IMR-90 (cell line): ENCODE measurements around the gene ACTL6B.

Experiments used
- BHLHE40 ChIP-seq: fragments of 150-350 bp; IDR thresholded peaks from 2 replicates; pipeline ENCODE4 v1.6.1; 2016; ENCODE audit warnings: mild to moderate bottlenecking, low read depth, low read length
- MAFK ChIP-seq: IDR thresholded peaks from 2 replicates; pipeline ENCODE4 v1.6.1; 2012; ENCODE audit warnings: low read depth, low read length, improper control_type of control experiment
- POLR2A ChIP-seq: IDR thresholded peaks from 2 replicates; pipeline ENCODE4 v1.6.1; 2012; ENCODE audit warnings: mild to moderate bottlenecking, low read depth, low read length
- SMC3 ChIP-seq: fragments of 150-350 bp; IDR thresholded peaks from 2 replicates; pipeline ENCODE4 v1.6.1; 2016; ENCODE audit warnings: low read depth, mild to moderate bottlenecking, antibody characterized with exemption, low read length, moderate library complexity
- TF ChIP-seq, protein P1 (sequence below): conservative IDR thresholded peaks from 2 replicates; pipeline ENCODE4 v1.5.1; 2012; ENCODE audit warnings: mild to moderate bottlenecking, low read depth, low read length, improper control_type of control experiment
- TF ChIP-seq, protein P2 (sequence below): fragments of 150-350 bp; IDR thresholded peaks from 2 replicates; pipeline ENCODE4 v1.6.1; 2016; ENCODE audit warnings: low read depth, mild to moderate bottlenecking, low read length, moderate library complexity, borderline replicate concordance
- TF ChIP-seq, protein P3 (sequence below): fragments of 150-350 bp; IDR thresholded peaks from 2 replicates; pipeline ENCODE4 v1.6.1; 2017; ENCODE audit warnings: mild to moderate bottlenecking, antibody characterized with exemption, low read length, low read depth

DNA sequence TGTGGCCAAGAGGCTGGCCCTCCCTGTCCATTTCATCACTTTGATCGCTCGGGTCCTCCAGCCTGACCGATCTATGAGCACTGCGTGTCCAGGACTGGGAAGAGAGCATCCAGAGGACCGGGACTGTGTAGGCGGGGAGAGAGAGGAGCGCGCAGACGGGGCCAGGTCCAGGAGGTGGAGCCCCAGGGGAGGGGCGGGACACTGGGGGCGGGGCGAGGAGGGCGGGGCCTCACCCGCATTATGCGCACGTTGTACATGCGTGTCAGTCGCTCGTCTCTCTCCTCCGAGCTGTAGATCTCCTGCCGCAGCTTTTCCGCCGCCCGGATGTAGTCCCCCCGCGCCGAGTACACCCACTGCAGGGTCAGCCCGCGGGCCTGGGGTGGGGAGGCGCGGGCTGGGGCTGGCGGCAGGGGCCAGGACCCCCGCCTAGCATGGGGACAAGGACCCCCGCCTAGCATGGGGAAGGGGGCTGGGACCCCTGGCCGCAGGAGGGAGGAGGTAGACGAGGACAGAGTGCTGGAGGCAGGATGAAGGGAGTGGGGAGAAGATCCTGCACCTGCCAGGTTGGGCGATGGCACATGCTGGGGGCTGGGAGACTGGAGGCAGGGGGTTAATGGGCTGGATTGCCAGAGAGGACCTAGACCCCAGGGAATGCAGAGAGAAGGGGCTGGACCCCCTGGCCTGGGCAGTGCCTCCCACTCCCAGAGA, 29.6 kb downstream of the ACTL6B start:
- TF ChIP-seq, protein P1, sequence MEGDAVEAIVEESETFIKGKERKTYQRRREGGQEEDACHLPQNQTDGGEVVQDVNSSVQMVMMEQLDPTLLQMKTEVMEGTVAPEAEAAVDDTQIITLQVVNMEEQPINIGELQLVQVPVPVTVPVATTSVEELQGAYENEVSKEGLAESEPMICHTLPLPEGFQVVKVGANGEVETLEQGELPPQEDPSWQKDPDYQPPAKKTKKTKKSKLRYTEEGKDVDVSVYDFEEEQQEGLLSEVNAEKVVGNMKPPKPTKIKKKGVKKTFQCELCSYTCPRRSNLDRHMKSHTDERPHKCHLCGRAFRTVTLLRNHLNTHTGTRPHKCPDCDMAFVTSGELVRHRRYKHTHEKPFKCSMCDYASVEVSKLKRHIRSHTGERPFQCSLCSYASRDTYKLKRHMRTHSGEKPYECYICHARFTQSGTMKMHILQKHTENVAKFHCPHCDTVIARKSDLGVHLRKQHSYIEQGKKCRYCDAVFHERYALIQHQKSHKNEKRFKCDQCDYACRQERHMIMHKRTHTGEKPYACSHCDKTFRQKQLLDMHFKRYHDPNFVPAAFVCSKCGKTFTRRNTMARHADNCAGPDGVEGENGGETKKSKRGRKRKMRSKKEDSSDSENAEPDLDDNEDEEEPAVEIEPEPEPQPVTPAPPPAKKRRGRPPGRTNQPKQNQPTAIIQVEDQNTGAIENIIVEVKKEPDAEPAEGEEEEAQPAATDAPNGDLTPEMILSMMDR = no peak
- TF ChIP-seq POLR2A (no peak), BHLHE40 (no peak), SMC3 (no peak), MAFK (no peak)
- TF ChIP-seq, protein P2, sequence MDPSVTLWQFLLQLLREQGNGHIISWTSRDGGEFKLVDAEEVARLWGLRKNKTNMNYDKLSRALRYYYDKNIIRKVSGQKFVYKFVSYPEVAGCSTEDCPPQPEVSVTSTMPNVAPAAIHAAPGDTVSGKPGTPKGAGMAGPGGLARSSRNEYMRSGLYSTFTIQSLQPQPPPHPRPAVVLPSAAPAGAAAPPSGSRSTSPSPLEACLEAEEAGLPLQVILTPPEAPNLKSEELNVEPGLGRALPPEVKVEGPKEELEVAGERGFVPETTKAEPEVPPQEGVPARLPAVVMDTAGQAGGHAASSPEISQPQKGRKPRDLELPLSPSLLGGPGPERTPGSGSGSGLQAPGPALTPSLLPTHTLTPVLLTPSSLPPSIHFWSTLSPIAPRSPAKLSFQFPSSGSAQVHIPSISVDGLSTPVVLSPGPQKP = no peak
- TF ChIP-seq, protein P3, sequence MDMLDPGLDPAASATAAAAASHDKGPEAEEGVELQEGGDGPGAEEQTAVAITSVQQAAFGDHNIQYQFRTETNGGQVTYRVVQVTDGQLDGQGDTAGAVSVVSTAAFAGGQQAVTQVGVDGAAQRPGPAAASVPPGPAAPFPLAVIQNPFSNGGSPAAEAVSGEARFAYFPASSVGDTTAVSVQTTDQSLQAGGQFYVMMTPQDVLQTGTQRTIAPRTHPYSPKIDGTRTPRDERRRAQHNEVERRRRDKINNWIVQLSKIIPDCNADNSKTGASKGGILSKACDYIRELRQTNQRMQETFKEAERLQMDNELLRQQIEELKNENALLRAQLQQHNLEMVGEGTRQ = no peak
